Erythroblast (primary cell): Measurements from ENCODE around the gene ARFGAP3.
A peak's percentile ranks its signal among the peaks of the same experiment; 100 is the strongest.

ENCODE experiments used
- DNase-seq, 2 experiments: peaks; one replicate each; lab custom pipeline; 2025; lab: John Stamatoyannopoulos, UW
- GATA1 ChIP-seq: IDR thresholded peaks from 2 replicates; pipeline ENCODE4 v1.6.1; 2011; ENCODE audit warnings: low read depth, mild to moderate bottlenecking, control low read depth, low read length, moderate library complexity
- POLR2A ChIP-seq: IDR thresholded peaks from 2 replicates; pipeline ENCODE4 v1.6.1; 2011; ENCODE audit warnings: mild to moderate bottlenecking, low read length

ARFGAP3 gene

DNA sequence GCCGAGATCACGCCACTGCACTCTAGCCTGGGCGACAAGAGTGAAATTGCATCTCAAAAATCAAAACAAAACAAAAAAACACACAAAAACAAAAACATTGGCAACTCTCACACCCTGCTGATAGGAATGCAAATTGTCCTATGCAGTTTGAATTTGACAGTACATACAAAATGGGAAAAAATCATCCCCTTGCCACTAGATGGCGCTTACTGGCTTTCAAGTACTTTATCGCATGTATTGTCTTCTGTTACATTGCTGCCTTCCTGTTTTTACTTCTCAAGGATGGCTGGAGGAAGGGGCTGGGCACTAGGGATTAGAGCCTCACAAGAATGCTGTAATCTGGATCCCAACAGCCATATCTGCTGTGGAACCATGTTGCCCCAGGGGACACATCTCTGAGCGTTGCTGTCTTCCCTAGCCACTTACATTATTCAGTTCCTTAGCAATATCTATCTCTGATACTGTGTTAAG, 77.0 kb downstream of the ARFGAP3 start:
- DNase-seq: peak; percentile 85 to 90

DNA sequence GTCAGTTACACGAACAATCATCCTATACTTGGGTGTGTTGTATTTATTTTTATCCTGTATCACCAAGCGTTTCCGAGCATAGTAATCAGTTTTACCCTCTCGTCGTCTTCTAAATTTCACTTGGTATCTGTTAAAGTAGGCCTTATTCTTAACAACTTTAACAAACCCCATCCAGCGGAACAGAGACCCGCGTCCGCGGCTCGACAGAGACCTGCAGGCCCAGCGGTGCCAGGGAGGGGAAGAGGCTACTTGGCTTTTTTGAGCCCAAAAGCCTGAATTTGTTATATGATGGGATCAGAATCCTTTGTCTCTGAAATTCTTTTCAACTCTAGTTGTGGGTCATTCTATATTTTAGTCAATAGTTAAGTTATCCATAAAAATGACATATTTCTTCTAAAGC, 79.9 kb downstream of the ARFGAP3 start:
- TF ChIP-seq GATA1 (no peak), POLR2A (no peak)
- no peak for DNase-seq

More for the DNA sequence above, 77.0 kb downstream of the ARFGAP3 start:
- no peak for TF ChIP-seq GATA1
- no peak for TF ChIP-seq POLR2A

DNA sequence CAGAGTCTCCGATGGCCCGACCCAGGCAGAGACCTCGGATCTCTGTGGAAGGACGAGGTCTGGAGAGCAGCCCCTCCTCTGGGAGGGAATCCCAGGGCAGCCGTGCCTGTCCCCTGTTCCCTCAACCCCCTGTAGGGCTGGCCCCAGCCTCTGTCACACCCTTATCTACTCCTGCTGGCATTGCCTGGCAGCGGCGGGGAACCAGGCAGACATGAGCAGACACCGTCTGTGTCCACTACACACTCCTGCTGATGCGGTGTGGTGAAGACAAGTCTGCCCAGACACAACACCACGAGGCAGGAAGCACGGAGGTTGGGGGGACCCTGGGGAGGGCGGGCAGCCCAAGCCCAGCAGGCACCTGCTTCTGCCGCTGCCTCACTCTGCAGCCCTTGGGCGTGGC, 83.9 kb downstream of the ARFGAP3 start:
- TF ChIP-seq POLR2A: no peak
- TF ChIP-seq GATA1: no peak

DNA sequence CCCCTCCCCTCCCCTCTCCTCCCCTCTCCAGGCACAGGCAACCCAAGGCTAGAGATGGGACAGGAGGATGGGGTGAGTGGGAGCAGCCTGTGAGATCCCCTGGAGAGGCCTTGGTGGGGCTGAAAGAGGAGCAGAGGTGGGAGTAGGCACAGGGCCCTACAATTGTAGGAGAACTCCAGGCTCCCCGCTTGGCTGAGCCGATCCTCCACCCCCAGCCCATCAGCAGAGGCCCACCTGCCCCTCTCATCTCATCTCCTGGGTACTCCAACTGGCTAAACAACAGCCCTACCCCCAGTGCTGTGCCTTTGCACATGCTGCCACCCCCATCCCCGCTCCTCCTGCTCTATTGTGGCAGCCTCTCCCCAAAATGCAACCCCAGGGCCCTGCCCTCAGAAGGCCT, 84.4 kb downstream of the ARFGAP3 start:
- TF ChIP-seq GATA1 (no peak), POLR2A (no peak)
- DNase-seq: no peak

More for the DNA sequence above, 83.9 kb downstream of the ARFGAP3 start:
- no peak for DNase-seq

DNA sequence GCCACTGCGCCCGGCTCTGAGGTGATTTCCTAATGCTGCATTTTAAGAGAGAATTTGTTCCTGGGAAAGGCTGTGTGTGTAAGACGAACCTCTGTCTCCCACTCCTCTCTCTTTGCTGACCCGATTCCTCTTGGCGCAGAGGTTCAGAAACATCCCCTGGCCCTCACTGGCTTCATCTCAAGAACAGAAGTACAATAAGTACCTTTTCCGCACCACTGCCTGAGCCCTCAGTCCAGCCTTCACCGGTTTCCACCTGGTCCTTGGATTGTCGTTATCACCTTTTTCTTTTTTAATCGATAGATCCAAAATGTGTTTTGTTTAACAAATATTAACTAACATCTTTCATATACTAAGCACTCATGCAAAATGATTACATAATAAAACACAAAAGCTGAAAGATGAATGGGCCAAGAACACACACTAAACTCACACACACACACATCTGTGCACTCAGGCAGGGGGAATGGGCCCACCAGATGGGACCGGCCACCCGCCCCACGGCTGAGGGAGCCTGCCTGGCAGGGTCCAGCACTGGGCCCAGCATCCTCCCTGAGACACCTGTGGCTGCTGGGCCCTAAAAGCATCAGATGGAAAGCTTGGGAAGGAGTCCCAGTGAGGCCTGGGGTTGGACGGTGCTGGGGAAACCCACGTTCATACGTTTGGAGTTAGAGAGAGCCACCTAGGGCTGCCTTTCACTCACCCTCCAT, 86.0 kb downstream of the ARFGAP3 start:
- no peak for DNase-seq
- TF ChIP-seq POLR2A (no peak), GATA1 (no peak)

DNA sequence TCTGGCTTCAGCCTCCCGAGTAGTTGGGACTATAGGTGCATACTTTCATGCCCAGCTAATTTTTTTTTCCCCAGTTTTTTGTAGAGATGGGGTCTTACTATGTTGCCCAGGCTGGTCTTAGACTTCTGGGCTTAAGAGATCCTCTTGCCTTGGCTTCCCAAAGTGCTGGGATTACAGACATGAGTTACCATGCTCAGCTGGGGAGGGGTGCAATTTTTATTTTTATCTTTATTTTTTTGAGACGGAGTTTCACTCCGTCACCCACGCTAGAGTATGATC, 86.7 kb downstream of the ARFGAP3 start:
- DNase-seq: no peak
- TF ChIP-seq POLR2A: no peak
- TF ChIP-seq GATA1: no peak

DNA sequence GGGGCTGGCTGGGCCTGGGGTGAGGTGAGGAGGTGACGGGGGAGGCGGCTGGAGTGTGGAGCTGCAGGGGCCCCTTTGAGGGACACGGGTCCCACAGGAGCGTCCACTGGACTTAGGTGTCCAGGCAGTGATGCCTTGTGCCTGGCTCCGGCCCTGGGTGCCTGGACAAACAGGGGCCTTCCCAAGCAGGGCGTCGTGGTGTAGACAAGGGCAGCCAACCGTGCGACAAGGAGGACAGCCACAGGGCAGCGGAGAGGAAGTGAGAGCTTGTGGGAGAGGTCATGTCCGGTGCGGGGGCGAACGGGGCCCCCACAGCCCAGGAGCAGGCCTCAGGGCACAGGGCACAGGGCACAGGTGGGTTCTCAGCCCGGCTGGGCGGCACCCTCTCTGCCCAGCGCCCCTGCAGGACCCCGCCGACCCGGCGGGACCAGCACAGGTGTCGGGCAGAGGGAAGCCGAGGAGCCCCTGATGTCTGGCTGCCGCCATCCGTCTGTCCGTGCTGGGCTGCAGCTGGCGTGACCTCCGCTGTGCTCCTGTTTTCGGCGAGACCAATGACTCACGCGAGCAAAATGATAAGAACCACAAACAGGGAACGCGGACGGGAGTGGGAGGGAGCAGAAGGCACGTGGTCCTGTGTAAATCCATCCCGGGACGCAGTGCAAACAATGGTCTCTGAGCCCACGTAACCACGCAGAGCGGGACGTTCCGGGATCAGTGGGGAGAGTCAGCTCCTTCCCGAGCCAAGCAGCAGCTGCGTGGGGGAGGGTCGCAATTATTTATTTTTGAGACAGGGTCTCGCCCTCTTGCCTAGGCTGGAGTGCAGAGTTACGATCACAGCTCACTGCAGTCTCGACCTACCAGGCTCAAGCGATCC, 87.3 kb downstream of the ARFGAP3 start:
- peak in 1 of 2 experiments; percentile 35 for DNase-seq
- TF ChIP-seq GATA1 (no peak), POLR2A (no peak)

DNA sequence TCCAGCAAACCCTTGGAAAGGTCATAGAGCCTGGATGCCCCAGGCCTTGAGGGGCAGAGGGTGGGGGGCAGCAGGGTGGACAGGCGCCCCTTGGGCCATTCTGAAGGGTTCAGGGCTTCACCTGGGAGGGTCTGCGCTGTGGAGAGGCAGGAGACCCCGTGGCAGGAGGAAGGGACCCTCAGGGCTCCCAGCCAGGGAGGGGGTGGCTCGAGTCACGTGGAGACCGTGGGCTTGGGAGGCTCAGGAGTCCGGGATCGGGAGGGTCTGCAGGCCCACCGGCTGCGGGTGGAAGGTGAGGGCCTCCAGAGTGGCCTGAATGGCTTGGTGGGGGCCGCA, 87.9 kb downstream of the ARFGAP3 start:
- TF ChIP-seq GATA1: no peak
- no peak for TF ChIP-seq POLR2A
- no peak for DNase-seq

DNA sequence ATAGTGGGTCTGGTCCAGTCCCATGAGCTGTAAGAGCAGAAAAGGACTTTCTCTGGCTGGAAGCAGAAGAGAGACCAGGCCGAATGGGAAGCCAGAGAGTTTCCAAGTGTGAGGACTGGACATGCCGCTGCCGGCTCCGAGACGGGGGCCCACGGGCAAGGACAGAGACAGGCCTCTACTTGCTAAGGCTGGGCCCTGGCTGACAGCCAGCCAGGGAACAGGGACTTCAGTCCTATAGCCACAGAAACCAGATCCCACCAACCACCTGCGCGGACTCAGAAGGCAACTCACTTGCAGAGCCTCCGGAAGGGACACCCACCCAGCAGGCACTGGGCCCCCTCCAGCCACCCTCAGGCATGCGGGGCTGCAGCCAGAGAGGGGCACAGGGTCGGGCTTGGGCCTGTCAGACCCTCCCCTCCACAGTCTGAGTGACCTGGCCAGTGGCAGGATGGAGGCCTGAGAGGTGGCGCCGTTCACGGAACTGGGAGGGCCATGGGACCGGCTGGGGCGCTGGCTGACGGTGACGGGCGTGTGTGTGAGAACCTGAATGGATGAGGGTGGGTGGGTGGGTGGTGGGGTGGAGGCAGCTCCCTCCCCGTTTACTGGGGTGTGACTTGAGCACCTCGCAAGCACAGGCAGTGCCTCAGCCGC, 88.6 kb downstream of the ARFGAP3 start:
- DNase-seq: no peak
- TF ChIP-seq GATA1 (no peak), POLR2A (no peak)

DNA sequence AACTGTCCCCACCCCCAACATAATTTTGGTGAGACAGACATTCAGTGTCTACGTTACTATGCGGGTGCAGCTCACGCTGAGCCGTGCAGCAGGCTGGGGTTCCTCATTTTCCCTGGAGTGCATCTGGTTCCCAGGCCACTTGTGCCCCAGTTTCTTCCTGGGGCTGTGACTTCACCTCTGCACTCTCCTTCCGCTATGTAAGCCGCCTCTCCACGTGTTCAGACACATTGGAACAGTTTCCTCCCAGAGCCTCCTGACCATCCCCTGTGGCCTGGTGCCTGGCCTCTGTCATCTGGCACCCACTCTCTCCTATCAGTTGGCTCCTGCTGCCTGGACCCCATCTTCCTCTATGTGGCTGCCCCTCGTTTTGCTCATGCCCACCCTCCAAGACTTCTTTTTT, 90.2 kb downstream of the ARFGAP3 start:
- DNase-seq: no peak
- no peak for TF ChIP-seq POLR2A
- TF ChIP-seq GATA1: no peak

DNA sequence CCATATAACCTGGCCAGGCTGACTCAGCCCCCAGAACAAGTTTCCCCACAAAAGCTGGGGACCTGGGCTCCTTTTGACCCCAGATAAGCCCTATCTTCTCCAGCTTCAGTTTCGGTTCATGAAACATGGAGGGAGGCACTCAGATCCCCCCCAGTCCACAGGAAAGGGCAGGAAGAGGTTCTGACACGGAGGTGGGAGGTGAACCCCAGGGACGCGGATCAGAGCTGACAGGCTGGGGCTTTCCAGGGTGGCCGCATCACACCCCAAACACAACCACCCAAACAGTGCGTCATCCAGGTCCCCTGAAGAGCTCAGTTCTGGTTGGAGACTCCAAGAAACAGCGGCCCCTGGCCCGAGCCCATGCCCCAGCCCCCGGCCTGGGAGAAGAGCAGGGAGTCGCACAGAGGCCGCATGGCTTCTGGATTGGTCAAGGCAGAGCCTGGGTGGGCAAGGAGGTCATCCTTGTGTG, 92.1 kb downstream of the ARFGAP3 start:
- DNase-seq: no peak
- TF ChIP-seq GATA1 (no peak), POLR2A (no peak)

DNA sequence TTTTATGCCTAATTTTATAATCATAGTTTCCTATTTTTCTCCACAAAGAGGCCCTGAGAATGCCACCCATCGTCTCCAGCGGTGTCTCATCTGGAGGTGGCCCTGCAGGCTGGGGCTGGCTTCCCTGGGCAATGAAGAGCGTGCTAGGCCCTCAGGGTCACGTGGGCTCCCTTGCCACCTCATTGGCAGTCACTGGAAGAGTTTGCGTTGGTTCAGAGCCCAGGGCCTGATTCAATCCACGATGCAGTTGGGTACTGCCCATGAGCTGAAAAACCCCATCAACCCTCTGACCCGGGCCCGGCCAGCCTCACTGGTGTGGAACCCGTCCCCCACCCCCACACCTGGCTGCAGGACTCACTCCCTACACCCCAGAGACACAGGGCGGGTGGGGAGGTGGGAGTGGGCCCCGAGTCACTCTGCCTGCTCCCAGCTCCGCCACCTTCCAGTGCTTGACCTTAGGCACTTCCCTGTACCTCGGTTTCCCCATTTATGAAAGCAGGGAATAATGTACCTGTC, 93.0 kb downstream of the ARFGAP3 start:
- TF ChIP-seq GATA1 (no peak), POLR2A (no peak)
- no peak for DNase-seq

DNA sequence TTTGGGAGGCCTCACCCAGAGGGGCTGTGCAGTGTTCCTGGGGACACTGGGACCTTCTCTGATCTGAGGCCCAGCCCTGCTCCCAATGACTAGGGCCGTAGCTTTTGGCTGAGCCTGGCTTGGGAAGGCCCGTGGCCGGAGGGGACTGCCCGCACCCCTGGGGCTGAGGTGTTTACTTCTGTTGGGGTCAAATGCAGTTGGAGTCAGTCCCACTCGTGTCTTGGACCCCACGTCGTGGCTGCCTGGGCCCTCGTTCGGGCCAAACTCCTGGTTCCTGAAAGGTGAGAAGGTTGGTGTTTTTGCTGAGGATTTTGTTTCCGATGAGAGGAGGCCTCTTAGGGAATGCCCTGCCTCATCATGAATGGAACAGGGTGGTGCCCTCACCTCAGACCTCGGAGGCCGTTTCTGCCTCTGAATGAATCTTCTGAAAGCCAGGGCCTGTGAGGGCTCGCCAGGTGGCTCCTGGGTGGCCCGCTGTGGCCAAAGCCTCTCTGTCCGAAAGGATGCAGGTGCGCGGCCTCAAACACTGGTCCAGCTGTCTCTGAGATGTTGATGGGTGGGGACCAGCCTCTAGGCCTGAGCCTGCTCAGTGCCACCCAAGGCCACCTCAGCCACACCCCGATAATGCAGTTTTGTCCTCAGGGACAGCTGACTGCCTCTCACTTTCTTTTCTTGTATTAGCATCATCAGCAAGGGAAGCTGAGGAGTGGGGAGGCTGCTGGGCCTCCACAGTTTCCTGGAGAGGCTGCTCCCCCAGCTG, 96.1 kb downstream of the ARFGAP3 start:
- TF ChIP-seq GATA1: no peak
- TF ChIP-seq POLR2A: no peak
- DNase-seq: no peak
